H4 (cell line): Measurements from ENCODE around the gene WASF1. TPM values are rescaled to one million over a fixed set of nuclear protein-coding genes. Genes with fewer than 3 reads are reported as not detected.
A peak's percentile ranks its signal among the peaks of the same experiment; 100 is the strongest.

ENCODE experiments used
- DNase-seq: peaks from one replicate; pipeline ENCODE4 v3.0.0-alpha.2; 2015; ENCODE audit warnings: low spot score
- total RNA-seq: library from RNA; depleted of rRNA; stranded (reverse); fragments of >200 nt; shearing (Covaris generic); gene quantifications from 2 replicates; pipeline ENCODE4 v1.2.3, GENCODE V29; 2014; rRNA removed

WASF1 gene
- total RNA-seq, result 12.9 and 15.1 TPM in 2 replicates

GRCh38 chr6:110179406-110180227, at the start of gene WASF1:
Gene WASF1, minus strand, starts transcription at chr6:110179670. Its CDS starts 52,069 bp downstream, at chr6:110127601.
- peak; percentile 92 for DNase-seq

GRCh38 chr6:110226261-110226660, 46.8 kb upstream of the WASF1 start:
- no peak for DNase-seq

DNA sequence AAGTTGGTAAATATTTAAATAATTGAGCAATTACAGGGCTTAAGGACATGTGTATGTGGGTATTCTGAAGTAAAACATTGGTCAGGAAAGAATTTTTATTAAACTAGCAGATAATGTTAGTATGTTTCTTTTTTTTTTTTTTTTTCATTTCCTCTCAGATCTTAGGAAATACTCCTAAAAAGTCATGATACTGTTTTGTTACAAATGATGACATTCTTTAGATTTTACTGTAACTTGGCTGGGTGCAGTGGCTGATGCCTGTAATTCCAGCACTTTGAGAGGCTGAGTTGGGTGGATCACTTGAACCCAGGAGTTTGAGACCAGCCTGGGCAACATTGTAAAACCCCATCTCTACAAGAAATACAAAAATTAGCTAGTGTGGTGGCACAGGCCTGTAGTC, 42.3 kb upstream of the WASF1 start:
- no peak for DNase-seq

- DNase-seq, result no peak
These were observed 37.8 kb upstream of the WASF1 start for GRCh38 chr6:110217266-110217665.

DNA sequence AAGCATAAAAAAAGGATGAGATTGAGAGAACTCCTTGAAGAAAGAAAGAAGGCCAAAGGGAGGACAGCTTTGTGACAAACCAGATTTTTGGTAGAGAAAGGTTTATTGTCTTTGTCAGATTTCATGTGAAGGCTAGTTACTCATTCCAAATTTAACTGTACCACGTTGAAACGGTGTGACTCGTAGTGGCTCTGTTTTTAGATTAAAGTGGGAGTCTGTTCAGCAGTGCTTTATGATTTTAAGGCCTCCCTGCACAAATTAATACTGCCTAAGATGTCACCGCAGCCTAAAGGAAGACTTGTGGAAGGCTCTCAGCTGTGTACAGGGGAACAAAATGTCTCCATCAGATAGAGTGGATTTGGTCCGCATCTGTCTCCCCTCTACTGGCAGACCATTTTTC, 36.7 kb upstream of the WASF1 start:
- DNase-seq, result no peak

- no peak for DNase-seq
These were observed 34.9 kb upstream of the WASF1 start for GRCh38 chr6:110214338-110214737.

- DNase-seq, result no peak
These were observed 32.3 kb upstream of the WASF1 start for GRCh38 chr6:110211753-110212152.

DNA sequence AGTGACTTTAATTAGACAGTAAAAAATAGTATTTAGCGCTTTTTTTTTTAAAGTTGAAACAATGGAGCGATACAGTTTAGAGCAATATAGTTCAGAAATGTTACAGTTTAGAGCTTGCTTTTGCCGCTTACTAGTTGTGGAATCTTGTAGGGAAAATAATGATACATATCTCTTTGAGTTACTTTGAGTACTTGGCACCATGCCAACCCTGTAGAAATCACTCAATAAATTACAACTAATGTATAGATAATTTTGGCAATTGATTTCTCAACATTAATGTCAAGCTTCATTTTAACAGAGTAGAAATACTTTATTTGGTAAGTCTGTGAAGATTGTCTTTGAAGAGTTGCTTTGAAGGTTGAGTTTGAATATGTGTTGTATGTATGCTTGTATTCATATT, 28.2 kb upstream of the WASF1 start:
- no peak for DNase-seq

DNA sequence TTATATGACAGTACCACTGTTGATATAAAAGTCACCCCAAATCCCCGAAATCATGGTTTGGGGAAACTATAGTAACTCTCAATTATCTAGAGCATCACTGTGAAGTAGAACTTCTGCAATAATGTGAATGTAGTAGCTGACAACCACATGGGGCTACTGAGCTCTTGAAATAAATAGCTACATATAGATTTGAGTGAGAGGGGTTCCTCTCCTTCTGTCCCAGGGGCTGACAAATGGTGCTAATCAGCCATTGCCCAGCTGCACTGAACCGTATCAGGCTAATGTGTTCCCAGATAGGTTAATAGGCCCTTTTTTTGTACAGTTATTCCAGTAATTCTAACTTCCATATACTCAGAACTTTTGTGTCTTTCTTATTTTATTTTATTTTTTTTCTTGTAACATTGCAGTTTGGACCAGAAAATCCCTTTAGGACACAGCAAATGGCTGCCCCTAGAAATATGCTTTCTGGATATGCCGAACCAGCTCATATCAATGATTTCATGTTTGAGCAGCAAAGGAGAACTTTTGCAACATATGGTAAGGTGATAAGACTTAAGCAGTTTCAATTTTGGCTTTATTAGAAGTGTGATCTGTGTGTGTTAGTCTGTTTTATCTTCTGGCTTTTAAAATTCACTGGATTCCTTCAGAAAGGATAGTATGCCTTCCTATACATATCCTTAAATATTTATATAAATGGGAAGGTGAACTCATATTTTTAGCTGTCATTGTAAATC, 21.8 kb upstream of the WASF1 start:
- no peak for DNase-seq

- DNase-seq, result no peak
These were observed 19.1 kb upstream of the WASF1 start for GRCh38 chr6:110198561-110198960.

GRCh38 chr6:110196874-110197273, 17.4 kb upstream of the WASF1 start:
- DNase-seq, result no peak

DNA sequence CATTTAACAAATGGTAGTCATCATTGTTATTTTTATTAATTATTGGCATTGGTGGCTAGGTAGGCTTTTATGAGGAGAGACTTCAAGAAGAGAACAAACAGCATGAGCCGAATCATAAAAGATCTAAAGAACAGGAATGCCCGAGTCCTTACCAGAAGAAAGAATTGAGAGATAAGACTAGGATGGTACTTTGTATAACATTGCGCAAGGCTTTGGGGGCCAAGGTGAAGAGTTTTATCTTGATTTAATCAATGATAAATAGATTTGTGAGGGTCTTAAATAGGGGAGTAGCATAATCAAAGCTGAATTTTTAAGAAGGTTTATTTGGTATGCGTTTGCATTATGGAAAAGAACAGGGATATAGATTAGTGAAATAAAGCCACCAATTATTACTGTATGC, 16.2 kb upstream of the WASF1 start:
- DNase-seq, result no peak

- no peak for DNase-seq
These were observed 12.0 kb upstream of the WASF1 start for GRCh38 chr6:110191477-110191876.

DNA sequence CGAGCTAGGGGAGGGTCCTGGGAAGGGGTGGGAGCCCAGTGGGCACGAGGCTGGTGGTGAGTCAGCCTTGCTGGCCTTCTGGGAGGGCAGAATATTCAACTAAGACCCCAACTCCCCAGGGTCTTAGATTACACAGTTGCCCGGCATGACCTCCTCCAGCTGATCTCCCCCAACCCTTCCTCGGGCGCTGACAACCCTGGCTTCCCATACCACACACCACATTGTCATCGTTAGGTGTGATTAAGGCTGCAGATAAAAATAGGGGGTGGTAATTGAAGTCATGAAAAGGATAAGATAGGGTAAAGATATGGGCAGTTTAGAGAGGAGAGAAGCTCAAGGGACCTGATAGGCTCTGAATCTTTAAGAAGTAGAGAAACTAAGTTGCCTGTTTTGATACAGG, 11.3 kb upstream of the WASF1 start:
- DNase-seq, result no peak

- no peak for DNase-seq
These were observed 9.3 kb upstream of the WASF1 start for GRCh38 chr6:110188791-110189190.

DNA sequence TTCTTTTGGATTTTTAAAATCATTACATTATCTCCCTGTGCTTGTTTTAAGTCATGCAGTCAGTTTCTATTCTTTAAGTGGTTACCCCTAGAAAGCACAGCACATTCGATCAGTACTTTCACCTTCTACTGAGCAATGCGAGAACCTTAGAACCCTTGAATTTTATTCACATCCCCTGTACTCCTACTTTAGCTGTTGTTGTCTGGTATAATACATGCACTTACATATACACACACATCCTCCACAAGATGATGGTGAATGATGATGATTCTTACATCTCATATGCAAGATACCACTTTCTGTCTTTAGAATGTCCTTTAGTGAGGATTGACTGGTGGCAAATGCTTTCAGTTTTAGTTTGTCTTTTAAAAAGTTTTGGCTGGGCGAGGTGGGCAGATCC, 6.4 kb upstream of the WASF1 start:
- no peak for DNase-seq

DNA sequence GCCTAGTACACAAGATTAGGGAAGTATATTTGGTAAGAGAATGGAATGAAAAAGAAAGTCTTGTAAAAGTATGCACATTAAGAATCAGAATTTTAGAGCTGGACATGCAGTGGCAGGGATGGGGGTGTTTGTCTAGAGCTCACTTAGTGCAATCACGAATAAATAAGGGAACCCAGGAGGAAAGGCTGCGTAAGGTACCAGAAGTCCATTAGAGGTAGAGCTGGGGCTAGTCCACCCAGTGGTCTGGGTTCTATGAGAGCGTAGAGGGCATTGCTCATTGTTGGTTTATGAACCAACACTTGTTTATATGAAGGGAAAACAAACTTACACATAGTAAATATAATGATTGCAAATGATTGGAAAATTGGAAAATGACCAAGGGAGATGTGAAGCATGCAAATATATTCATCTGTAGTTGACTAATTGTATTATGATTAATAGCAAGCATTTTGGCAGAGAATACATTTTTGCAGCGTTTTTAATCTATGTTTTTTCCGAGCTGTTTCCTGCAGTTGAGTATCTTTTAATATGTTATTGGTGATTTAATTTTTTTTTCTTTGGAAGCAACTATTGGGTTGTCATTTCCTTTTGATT, 3.9 kb upstream of the WASF1 start:
- no peak for DNase-seq

- no peak for DNase-seq
These were observed 1.9 kb upstream of the WASF1 start for GRCh38 chr6:110181131-110182030.

- peak; percentile 14 for DNase-seq
These were observed 948 bp upstream of the WASF1 start, which contains the start of gene CDC40 for GRCh38 chr6:110180228-110181008. Gene CDC40, plus strand, starts transcription at chr6:110180427. Its CDS starts 18 bp downstream, at chr6:110180445.

- DNase-seq, result peak; percentile 63
These were observed 654 bp downstream of the WASF1 start for GRCh38 chr6:110178626-110179405.
